Thyroid gland (tissue), 4 donors: ENCODE data around the gene RPAP2.

Source experiments
- POLR2A ChIP-seq, 2 donors: fragments of 450-650 bp; IDR thresholded peaks; one replicate each; pipeline ENCODE4 v1.6.1; 2017; ENCODE audit warnings: antibody characterized with exemption in 2 of 2, mild to moderate bottlenecking in 2 of 2, moderate library complexity in 1 of 2
- TF ChIP-seq, protein P1 (sequence below), 6 experiments: fragments of 200-600 bp in 3 of 6; fragments of 450-650 bp in 3 of 6; sonication (generic) in 3 of 6; IDR thresholded peaks; one replicate each; pipeline ENCODE4 v1.5.1; 2016 to 2019; ENCODE audit warnings: antibody characterized with exemption in 6 of 6, mild to moderate bottlenecking in 2 of 6, inconsistent platforms in 1 of 6, moderate library complexity in 1 of 6

DNA sequence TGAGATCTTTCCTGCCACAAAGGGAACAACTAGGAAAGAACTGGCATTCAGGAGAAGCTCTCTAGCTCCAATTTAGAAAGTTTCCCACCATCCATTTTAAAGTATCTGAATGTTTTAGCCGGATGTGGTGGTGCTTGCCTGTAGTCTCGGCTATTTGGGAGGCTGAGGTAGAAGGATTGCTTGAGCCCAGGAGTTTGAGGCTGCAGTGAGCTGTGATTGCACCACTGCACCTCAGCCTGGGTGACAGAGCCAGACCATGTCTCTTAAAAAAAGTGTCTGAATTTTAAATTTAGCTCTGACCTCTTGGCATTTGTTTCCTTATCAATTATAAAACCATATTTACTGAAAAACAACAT, 67.2 kb downstream of the RPAP2 start:
- TF ChIP-seq, protein P1, sequence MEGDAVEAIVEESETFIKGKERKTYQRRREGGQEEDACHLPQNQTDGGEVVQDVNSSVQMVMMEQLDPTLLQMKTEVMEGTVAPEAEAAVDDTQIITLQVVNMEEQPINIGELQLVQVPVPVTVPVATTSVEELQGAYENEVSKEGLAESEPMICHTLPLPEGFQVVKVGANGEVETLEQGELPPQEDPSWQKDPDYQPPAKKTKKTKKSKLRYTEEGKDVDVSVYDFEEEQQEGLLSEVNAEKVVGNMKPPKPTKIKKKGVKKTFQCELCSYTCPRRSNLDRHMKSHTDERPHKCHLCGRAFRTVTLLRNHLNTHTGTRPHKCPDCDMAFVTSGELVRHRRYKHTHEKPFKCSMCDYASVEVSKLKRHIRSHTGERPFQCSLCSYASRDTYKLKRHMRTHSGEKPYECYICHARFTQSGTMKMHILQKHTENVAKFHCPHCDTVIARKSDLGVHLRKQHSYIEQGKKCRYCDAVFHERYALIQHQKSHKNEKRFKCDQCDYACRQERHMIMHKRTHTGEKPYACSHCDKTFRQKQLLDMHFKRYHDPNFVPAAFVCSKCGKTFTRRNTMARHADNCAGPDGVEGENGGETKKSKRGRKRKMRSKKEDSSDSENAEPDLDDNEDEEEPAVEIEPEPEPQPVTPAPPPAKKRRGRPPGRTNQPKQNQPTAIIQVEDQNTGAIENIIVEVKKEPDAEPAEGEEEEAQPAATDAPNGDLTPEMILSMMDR (IDR thresholded peaks at IDR 0.05) = no peak
- no peak for TF ChIP-seq POLR2A (IDR thresholded peaks at IDR 0.05)
